ENCODE results near the gene CACNA1E.

DNA sequence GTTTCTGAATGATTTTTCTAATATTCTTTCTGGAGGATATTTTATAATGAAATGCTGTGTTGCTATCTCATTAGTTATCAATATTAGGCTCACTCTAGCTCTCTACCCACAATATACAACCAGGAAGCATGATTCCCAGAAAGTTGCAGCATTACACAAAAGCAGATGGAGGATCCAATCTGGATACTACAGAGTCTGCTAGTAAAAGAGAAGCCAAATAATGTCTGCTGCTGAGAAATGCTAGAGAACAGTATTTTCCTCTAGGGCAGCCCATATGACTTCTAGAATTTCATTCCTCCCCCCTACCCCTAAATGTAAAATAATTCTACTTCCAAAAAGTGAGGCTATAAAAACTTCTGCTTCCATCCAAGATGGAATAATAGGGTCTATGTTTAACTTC is 338.4 kb downstream of the CACNA1E start:
- TF ChIP-seq, protein P1, sequence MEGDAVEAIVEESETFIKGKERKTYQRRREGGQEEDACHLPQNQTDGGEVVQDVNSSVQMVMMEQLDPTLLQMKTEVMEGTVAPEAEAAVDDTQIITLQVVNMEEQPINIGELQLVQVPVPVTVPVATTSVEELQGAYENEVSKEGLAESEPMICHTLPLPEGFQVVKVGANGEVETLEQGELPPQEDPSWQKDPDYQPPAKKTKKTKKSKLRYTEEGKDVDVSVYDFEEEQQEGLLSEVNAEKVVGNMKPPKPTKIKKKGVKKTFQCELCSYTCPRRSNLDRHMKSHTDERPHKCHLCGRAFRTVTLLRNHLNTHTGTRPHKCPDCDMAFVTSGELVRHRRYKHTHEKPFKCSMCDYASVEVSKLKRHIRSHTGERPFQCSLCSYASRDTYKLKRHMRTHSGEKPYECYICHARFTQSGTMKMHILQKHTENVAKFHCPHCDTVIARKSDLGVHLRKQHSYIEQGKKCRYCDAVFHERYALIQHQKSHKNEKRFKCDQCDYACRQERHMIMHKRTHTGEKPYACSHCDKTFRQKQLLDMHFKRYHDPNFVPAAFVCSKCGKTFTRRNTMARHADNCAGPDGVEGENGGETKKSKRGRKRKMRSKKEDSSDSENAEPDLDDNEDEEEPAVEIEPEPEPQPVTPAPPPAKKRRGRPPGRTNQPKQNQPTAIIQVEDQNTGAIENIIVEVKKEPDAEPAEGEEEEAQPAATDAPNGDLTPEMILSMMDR (conservative IDR thresholded peaks at IDR 0.05; ENCODE audit: low read length) = no peak
- TF ChIP-seq EZH2phosphoT487 (IDR thresholded peaks at IDR 0.05; ENCODE audit: borderline replicate concordance, low read depth, low read length) = no peak

Data from OCI-LY7 (cell line).